ENCODE data around the gene FAM47C. TPM values are rescaled to one million over a fixed set of nuclear protein-coding genes. Genes with fewer than 3 reads are reported as not detected.
"Not testable (repeated sequence)": the region's sequence is repeated elsewhere in the genome, so short reads cannot be mapped to it uniquely, and the experiment has no call there.

The FAM47C gene
- total RNA-seq, 1 donor from 2014 or later: not detected

DNA sequence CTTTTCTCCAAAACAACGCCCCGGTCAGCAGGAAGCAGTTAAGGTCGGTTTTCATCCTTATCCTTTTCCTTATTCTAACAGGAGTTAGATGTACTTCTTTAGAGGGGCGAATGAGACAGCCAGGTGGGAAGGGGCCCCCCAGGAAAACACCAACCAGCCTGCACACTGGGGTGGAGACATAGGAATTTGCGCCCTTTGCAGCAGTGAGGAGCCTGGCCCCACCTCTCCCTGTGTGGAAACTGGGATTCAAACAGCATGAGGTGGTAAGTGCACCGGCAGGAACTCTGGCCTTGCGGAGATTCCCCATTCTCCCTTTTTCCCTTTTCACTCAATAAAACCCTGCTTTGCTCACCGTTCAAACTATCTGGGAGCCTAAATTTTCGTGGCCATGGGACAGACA, 8.0 kb upstream of the FAM47C start:
- no peak for TF ChIP-seq CTCF (IDR thresholded peaks at IDR 0.05)
- no peak for DNase-seq (ENCODE audit: extremely low spot score, unreplicated experiment)
- Mint-ChIP-seq H3K9me3 (ENCODE audit: unreplicated experiment) (peaks cover 4% of the 10 kb centered on the region), H3K27ac (ENCODE audit: unreplicated experiment) (no peak overlapping the region), H3K4me1 (ENCODE audit: unreplicated experiment) (no peaks in the 10 kb centered on the region), H3K4me3 (ENCODE audit: unreplicated experiment) (no peak overlapping the region), H3K36me3 (ENCODE audit: unreplicated experiment) (no peaks in the 10 kb centered on the region), H3K27me3 (ENCODE audit: unreplicated experiment) (no peaks in the 10 kb centered on the region)

GRCh38 chrX:37010496-37010895, 2.3 kb downstream of the FAM47C start:
- Mint-ChIP-seq H3K36me3 (ENCODE audit: unreplicated experiment) (no peaks in the 10 kb centered on the region), H3K27ac (ENCODE audit: unreplicated experiment) (no peak overlapping the region), H3K9me3 (ENCODE audit: unreplicated experiment) (peaks cover 20% of the 10 kb centered on the region), H3K4me3 (ENCODE audit: unreplicated experiment) (no peak overlapping the region), H3K4me1 (ENCODE audit: unreplicated experiment) (no peaks in the 10 kb centered on the region), H3K27me3 (ENCODE audit: unreplicated experiment) (no peaks in the 10 kb centered on the region)
- no peak for TF ChIP-seq CTCF (IDR thresholded peaks at IDR 0.05)
- DNase-seq (ENCODE audit: extremely low spot score, unreplicated experiment): no peak

- H3K4me3 Mint-ChIP-seq (ENCODE audit: unreplicated experiment); H3K27ac Mint-ChIP-seq (ENCODE audit: unreplicated experiment); H3K36me3 Mint-ChIP-seq (ENCODE audit: unreplicated experiment); H3K27me3 Mint-ChIP-seq (ENCODE audit: unreplicated experiment); DNase-seq (ENCODE audit: extremely low spot score, unreplicated experiment); H3K4me1 Mint-ChIP-seq (ENCODE audit: unreplicated experiment): not testable (repeated sequence)
- peaks cover 16% of the 10 kb centered on the region for H3K9me3 Mint-ChIP-seq (ENCODE audit: unreplicated experiment)
Measured at GRCh38 chrX:37034260-37034659, 26.1 kb downstream of the FAM47C start.

GRCh38 chrX:37036674-37037220, 28.6 kb downstream of the FAM47C start:
- not testable (repeated sequence) for H3K9me3 Mint-ChIP-seq (ENCODE audit: unreplicated experiment); H3K4me3 Mint-ChIP-seq (ENCODE audit: unreplicated experiment); H3K4me1 Mint-ChIP-seq (ENCODE audit: unreplicated experiment); H3K27me3 Mint-ChIP-seq (ENCODE audit: unreplicated experiment); H3K36me3 Mint-ChIP-seq (ENCODE audit: unreplicated experiment); H3K27ac Mint-ChIP-seq (ENCODE audit: unreplicated experiment); DNase-seq (ENCODE audit: extremely low spot score, unreplicated experiment)

- H3K4me3 Mint-ChIP-seq (ENCODE audit: unreplicated experiment); H3K27me3 Mint-ChIP-seq (ENCODE audit: unreplicated experiment); H3K27ac Mint-ChIP-seq (ENCODE audit: unreplicated experiment); H3K36me3 Mint-ChIP-seq (ENCODE audit: unreplicated experiment); H3K9me3 Mint-ChIP-seq (ENCODE audit: unreplicated experiment); DNase-seq (ENCODE audit: extremely low spot score, unreplicated experiment); H3K4me1 Mint-ChIP-seq (ENCODE audit: unreplicated experiment): not testable (repeated sequence)
Measured at GRCh38 chrX:37038814-37039213, 30.6 kb downstream of the FAM47C start.

- not testable (repeated sequence) for H3K4me1 Mint-ChIP-seq (ENCODE audit: unreplicated experiment); H3K27ac Mint-ChIP-seq (ENCODE audit: unreplicated experiment); H3K27me3 Mint-ChIP-seq (ENCODE audit: unreplicated experiment); H3K36me3 Mint-ChIP-seq (ENCODE audit: unreplicated experiment); H3K4me3 Mint-ChIP-seq (ENCODE audit: unreplicated experiment)
- DNase-seq (ENCODE audit: extremely low spot score, unreplicated experiment): peak; percentile 84
- H3K9me3 Mint-ChIP-seq (ENCODE audit: unreplicated experiment): peaks cover 22% of the 10 kb centered on the region
Measured at GRCh38 chrX:37042956-37043885, 35.1 kb downstream of the FAM47C start.

- Mint-ChIP-seq H3K27ac (ENCODE audit: unreplicated experiment) (no peak overlapping the region), H3K27me3 (ENCODE audit: unreplicated experiment) (no peaks in the 10 kb centered on the region), H3K9me3 (ENCODE audit: unreplicated experiment) (peaks cover 22% of the 10 kb centered on the region), H3K36me3 (ENCODE audit: unreplicated experiment) (no peaks in the 10 kb centered on the region), H3K4me3 (ENCODE audit: unreplicated experiment) (no peak overlapping the region), H3K4me1 (ENCODE audit: unreplicated experiment) (no peaks in the 10 kb centered on the region)
- DNase-seq (ENCODE audit: extremely low spot score, unreplicated experiment): no peak
- no peak for TF ChIP-seq CTCF (IDR thresholded peaks at IDR 0.05)
Measured at GRCh38 chrX:37047776-37048175, 39.6 kb downstream of the FAM47C start.

DNA sequence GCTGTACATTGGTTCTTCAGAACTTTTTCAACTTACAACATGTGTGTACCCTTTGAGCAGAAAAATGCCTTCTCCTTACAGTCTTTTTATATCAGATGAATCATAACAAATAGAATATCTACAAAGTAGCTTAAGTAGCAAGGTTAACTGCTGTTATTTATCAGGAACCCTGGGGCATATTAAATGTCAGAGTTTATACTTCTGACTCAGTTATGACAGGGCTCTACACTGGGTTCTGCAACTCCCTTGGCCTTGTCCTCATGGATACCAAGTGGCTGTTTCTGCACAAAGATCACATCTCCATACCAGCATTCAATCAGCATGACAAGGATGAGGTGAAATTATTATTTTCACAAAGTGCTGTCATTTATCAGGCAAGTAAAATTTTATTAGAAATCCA, 49.4 kb downstream of the FAM47C start:
- H3K36me3 Mint-ChIP-seq (ENCODE audit: unreplicated experiment); H3K4me3 Mint-ChIP-seq (ENCODE audit: unreplicated experiment); H3K27ac Mint-ChIP-seq (ENCODE audit: unreplicated experiment); H3K4me1 Mint-ChIP-seq (ENCODE audit: unreplicated experiment); H3K9me3 Mint-ChIP-seq (ENCODE audit: unreplicated experiment); H3K27me3 Mint-ChIP-seq (ENCODE audit: unreplicated experiment); DNase-seq (ENCODE audit: extremely low spot score, unreplicated experiment): not testable (repeated sequence)

Data from osteocyte (in vitro differentiated cells).